Measurements from ENCODE around the gene PHACTR2. TPM values are rescaled to one million over a fixed set of nuclear protein-coding genes. Genes with fewer than 3 reads are reported as not detected.

The PHACTR2 gene
- total and polyA plus RNA-seq, 11 donors, result 10.2 to 101 (median 67.9) TPM

DNA sequence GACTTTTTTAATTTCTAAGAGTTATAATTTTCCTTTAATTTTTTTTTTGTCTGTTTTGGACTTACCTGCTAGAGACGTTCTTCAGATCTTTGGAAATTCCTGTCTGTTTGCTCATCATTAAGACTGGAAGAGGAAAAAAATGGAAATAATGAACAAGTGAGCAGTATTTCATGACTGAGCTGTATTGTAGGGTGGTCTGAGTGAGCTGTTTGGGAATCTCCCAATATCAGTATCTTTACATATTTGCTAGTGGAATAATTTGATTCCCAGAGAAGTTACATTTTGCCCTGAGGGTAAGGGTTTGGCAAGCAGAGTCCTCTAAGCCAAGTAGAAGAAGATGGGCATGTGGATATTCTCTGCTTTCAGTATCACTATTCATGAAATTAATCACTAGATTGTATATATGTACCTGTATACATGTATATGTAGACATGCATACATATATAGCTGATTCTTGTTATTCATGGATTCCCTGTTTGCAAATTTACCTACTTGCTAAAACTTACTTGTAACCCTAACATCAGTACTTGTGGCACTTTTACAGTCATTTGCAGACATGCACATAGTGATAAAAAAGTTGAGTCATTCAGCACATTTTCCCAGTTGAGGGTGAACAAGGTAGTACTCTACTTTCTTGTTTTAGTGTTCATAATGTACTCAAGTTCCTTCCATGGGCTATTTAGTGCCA, 200.0 kb downstream of the PHACTR2 start:
- no peak for ATAC-seq
- TF ChIP-seq CTCF (IDR thresholded peaks at IDR 0.05) (no peak), POLR2A (IDR thresholded peaks at IDR 0.05) (no peak)
- no peaks in the 10 kb centered on the region for H3K4me1 ChIP-seq
- WGBS, 4 donors, result 96 to 98% (median 97%) methylated on average over 1 of the region's 1 CpG
- H3K36me3 ChIP-seq, result no peaks in the 10 kb centered on the region
- no peak overlapping the region for H3K27ac ChIP-seq
- intact Hi-C loops (cut with DNase I), result no loop called here
- no peaks in the 10 kb centered on the region for H3K27me3 ChIP-seq
- H3K9me3 ChIP-seq, result peaks cover 0 to 29% (median 0%) of the 10 kb centered on the region in 12 donors
- DNase-seq, result no peak
- H3K4me3 ChIP-seq, result no peak overlapping the region

- WGBS, 4 donors, result 95 to 100% (median 97%) methylated on average over 3 of the region's 3 CpGs
- H3K27me3 ChIP-seq, result no peaks in the 10 kb centered on the region
- no peak overlapping the region for H3K27ac ChIP-seq
- DNase-seq (no peak), ATAC-seq (no peak)
- TF ChIP-seq POLR2A (IDR thresholded peaks at IDR 0.05) (no peak), CTCF (IDR thresholded peaks at IDR 0.05) (no peak)
- no peaks in the 10 kb centered on the region for H3K36me3 ChIP-seq
- intact Hi-C loops (cut with DNase I), result no loop called here
- H3K4me3 ChIP-seq, result no peak overlapping the region
- H3K4me1 ChIP-seq, result no peaks in the 10 kb centered on the region
- peaks cover 0 to 29% (median 0%) of the 10 kb centered on the region in 12 donors for H3K9me3 ChIP-seq
Measured at GRCh38 chr6:143878272-143878760, 200.6 kb downstream of the PHACTR2 start.

DNA sequence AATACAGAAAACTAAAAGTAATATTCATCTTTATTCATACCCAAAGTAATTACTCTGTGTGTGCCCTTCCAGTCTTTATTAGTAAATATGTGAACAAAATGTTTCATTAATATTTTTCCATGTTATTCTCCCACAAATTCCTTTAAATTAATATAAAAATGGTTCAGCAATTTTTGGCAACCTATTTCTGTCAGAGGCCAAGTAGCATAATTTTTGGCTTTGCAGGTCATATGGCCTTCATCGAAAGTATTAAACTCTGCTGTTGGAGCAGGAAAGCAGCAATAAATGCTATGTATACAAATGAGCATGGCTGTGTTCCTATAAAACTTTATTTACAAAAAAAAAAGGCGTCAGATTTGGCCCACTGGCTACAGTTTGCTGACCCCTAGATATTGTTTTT, 202.6 kb downstream of the PHACTR2 start:
- no peaks in the 10 kb centered on the region for H3K27me3 ChIP-seq
- H3K4me3 ChIP-seq, result no peak overlapping the region
- peaks cover 0 to 22% (median 0%) of the 10 kb centered on the region in 12 donors for H3K9me3 ChIP-seq
- intact Hi-C loops (cut with DNase I), result no loop called here
- WGBS, 4 donors, result 84 to 92% (median 87%) methylated on average over 2 of the region's 2 CpGs
- H3K4me1 ChIP-seq, result no peaks in the 10 kb centered on the region
- H3K27ac ChIP-seq, result no peak overlapping the region
- no peak for TF ChIP-seq CTCF (IDR thresholded peaks at IDR 0.05)
- TF ChIP-seq POLR2A (IDR thresholded peaks at IDR 0.05), result no peak
- no peak for DNase-seq
- no peaks in the 10 kb centered on the region for H3K36me3 ChIP-seq
- no peak for ATAC-seq

Other genes starting within 250 kb of the PHACTR2 start
- 1 to 10 TPM in 7 of 9 donors, under 1 TPM in 2; 0.75 to 3.0 (median 1.4) TPM for gene ADAT2, start 227.3 kb upstream of the PHACTR2 start, total RNA-seq
- gene ADAT2, start 227.3 kb upstream of the PHACTR2 start, polyA plus RNA-seq, result 1 to 10 TPM; 1.5 to 2.0 TPM
- 10 to 100 TPM; 13.4 to 24.9 (median 21.0) TPM for gene PEX3, start 227.2 kb upstream of the PHACTR2 start, total RNA-seq
- gene PEX3, start 227.2 kb upstream of the PHACTR2 start, polyA plus RNA-seq, result 10 to 100 TPM in 1 of 2 donors, 1 to 10 TPM in 1; 6.4 to 11.0 TPM
- gene FUCA2, start 166.2 kb upstream of the PHACTR2 start, total RNA-seq, result 10 to 100 TPM; 18.0 to 68.6 (median 34.8) TPM
- gene FUCA2, start 166.2 kb upstream of the PHACTR2 start, polyA plus RNA-seq, result 10 to 100 TPM; 22.2 to 60.1 TPM
- 10 to 100 TPM in 8 of 9 donors, 1 to 10 TPM in 1; 9.8 to 16.5 (median 12.9) TPM for gene LTV1, start 165.4 kb downstream of the PHACTR2 start, total RNA-seq
- 10 to 100 TPM; 10.0 to 28.9 TPM for gene LTV1, start 165.4 kb downstream of the PHACTR2 start, polyA plus RNA-seq
- under 1 TPM in 1 of 9 donors, not detected in 8; 0.25 TPM for gene ZC2HC1B, start 186.5 kb downstream of the PHACTR2 start, total RNA-seq
- not detected for gene ZC2HC1B, start 186.5 kb downstream of the PHACTR2 start, polyA plus RNA-seq

Data from heart left ventricle (tissue), 16 donors.